GM19372 (cell line): Measurements from ENCODE around the gene MYO16.

Source experiments
- ATAC-seq: cut with Tn5 transposase; IDR thresholded peaks from one replicate; pipeline ENCODE4 v1.9.1; 2021; ENCODE audit warnings: mild to moderate bottlenecking, low read depth, moderate library complexity; ENCODE audit not compliant: unreplicated experiment

Gene MYO16

DNA sequence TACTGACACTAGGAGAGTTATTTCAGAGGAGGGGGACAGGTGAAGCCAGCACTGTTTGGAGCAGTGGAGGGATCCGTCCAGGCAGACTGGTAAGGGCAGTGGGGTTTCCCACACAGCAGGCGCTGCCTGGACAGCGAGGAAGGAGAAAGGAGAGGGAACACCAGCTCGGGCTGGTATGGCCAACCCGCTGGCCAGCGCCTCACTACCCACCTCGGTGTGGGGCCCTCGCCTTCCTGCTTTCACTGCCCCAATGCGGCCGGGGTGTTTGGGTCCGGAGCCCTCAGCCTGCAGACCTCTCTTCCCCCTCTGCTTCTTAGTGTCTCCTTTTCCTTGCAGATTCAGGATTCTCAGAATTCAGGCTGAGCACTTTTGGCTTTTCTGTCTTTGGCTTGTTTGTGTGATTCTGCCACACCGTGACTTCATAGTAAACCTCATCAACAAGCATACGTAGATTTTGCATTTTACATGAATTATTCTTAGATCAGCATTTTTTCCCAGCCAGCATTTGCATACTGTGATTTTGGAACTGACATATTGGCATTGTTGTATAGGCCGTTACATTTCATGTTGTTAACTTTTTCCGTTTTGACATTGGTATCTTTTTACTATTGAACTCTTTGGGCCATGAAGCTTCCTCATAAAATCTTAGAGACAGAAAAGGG, 294.1 kb downstream of the MYO16 start:
- no peak for ATAC-seq

DNA sequence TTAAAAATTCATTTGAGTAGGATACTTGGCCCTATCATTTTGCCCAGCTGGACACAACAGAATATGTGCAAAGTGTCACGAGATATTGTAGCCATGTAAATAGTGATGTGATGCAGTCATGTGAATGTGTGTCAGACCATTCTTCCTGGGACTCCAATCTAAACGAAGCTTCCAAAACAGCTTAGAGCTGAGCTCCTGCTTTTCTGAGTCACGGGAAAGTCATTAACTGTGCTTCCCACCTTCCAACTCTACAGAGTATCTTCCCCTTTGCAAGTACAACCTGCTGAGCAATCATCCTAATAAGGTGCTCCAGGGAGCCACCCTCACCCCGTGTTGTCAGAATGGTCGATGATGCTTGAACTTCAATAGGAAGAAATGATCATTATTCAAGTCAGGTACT, 294.7 kb downstream of the MYO16 start:
- no peak for ATAC-seq

DNA sequence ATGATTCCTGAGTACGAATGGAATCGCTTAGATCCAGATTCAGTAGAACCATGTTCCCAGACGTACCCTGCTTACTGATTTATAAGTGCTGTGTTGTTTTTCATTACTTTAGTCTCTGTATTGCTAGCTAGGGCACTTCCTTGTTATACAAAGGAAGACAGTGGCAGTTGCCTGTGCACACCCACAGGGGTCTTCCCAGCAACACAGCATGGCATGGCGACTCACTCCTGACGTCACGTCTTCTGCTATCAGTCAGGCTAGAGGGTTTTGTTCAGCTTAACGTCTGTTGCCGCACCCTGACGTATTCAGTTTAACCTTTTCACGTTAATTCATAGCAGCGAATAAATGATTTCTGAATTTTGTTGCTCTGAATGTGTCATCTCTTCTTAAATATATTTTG, 295.1 kb downstream of the MYO16 start:
- no peak for ATAC-seq

DNA sequence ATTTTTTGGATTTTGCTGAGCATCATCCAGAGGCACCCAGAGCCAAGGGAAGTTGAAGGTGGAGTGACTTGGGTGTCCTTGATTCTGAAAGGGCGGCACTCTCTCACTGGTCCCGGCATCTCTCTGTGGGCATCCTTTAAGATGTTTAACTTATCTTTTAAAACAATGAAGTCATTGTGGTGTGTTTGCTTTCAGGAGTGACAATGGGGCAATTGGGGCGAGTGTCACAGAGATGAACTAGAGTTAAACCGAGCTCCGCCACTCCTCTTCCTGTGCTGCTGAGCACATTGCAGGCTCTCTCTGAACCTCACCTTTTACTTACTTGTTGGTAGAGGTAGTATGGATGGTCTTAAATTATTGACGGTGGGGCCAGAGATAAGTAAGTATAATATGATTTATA, 295.7 kb downstream of the MYO16 start:
- ATAC-seq, result no peak

DNA sequence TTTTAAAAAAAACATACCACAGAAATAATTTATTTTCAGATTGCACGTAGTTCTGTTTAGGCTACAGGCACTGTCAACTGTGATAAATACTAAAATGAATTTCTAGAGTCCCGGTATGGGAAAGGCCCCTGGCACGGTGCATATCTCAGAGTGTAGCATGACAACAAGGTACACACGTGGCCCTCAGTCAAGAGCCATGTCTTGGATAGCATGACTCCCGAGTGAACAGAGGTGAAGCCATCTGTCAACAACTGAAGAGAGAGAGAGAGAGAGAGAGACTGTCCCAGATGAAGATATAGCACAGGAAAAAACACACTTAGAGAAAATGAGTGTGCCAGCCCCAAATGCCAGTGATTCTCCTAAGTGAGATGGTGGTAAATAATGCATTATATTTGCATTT, 297.5 kb downstream of the MYO16 start:
- ATAC-seq, result no peak

DNA sequence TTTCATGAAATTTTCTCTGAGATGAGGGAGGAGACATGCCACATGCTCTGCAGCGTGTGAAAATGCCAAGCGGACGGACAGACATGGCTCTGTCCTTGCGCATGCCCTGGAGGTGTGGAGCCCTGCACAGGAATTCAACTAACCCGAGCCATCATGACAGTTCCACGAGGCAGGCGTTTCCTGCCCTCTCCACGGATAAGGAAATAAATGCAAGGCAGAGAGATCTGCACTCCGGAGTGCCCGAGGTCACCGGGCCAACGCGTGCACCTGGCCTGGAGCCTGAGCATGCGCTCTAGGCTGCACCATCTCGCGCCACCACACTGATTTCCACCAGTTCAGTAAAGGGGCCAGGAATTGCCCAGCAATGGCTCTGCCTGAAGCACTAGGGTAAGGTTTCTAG, 298.2 kb downstream of the MYO16 start:
- ATAC-seq, result no peak

DNA sequence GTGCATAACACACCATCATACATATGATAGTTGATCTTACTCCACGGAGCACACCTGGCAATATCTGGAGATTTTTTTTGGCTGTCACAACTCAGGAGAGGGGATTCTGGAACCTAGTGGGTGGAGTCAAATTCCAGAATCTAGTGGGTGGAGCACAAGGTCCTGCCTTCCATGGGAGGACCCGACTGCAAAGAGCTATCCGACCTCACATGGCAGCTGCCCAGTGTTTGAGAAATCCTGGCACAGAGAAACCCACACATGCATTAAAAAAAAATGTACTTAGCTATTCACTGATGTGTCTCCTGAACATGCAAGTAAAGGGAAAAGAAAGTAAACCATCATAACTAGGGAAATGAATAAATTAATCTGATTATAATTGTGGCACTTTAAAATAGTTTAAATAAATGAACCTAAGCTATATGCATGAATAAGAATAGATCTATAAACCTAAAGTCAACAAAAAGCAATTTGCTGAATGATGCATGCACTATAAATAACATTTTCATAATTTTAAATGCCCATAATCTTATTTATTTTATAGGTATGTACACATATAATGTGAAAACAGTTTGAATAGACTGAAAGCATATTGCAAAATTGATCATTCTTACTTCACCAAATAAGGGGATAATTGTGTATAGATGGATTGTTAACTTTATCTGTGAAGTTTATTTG, 300.3 kb downstream of the MYO16 start:
- no peak for ATAC-seq

DNA sequence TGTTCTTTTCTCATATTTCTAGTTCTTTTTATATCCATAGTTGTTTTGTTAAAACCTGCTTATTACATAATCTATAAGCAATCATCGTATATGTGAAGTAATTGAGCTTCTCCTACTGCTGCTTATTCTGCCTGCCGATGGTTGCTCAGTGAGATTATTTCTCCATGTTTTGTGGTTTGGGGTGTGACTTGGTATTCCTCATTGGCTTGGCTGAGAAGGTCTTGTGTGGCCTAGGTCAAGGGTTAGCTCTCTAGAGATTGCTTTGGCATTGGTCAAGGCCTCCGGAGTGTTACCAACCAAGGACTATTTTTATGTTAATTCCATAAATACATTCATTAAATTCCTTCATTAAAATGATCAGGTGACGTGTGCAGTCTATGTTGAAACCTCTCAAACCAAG, 302.8 kb downstream of the MYO16 start:
- ATAC-seq, result no peak

DNA sequence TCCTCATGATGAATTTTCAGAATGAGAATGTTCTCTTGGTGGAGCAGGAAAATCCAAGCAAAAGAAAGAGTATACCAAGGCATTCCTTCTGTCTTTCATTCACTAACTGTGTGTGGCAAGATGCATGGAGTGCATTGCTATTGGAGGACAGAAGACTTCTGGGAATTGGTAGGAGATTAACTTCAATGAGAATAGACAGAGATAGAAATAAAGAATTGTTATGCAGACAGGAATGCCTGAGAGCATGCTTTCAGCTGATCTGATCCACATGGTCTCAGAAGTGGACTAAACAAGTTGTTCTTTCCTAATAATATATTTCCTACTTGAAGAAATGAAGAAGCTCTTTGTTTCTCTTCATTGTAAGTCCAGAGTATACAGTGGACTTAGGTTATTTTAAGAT, 303.6 kb downstream of the MYO16 start:
- ATAC-seq, result no peak

DNA sequence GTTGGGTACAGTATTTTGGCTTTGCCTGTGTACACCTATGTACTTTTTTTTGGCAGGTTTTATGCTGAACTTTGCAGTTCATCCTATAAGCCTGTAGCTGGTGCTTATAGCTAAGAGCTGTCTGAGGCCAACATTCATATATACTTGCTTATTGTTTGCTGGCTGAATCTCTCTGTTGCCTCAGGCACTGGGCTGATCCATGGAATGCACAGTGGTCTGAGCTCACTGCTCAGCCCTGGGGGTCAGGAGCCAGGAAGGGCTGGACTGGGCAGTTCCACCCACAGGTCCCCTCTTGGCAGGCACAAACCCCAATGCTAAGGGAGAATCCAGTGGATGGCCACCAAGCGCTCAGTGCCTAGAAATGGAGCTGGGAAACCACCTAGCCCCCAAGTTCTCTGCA, 308.7 kb downstream of the MYO16 start:
- no peak for ATAC-seq

DNA sequence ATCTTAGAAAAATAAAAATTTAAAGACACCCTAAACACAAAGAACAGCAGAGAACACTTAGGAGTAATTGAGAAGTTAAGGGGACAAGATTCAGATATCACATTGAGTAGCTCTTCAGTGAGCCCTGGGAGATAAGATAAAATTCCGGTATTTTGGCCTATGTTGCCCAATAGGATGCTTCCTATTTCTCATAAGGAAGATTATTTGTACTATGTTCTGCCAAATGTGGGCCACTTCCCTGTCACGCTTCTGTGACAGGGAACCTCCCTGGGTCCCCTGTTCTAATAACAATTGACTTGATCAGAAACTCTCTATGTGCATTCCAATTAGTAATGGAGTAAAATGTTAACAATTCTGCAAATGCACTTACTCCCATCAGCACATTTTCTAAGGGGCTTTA, 310.7 kb downstream of the MYO16 start:
- no peak for ATAC-seq

DNA sequence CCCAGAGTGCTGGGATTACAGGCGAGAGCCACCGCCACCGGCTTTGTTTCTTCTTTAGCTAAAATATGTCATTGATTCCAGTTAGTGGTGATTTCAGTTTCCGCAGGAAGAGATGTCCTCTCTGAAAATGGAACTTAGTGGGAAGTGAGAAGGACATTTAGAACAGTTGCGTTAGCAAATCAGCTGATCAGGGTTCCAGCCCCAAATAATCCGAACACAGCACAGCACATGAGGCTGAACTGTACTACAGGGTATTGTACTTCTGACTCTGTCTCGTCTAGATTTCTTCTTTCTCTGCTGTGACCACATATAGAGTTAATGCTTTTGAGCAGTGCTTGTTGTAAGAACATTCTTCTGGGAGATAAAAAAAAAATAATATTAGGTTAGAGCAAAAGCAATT, 314.4 kb downstream of the MYO16 start:
- ATAC-seq, result no peak

DNA sequence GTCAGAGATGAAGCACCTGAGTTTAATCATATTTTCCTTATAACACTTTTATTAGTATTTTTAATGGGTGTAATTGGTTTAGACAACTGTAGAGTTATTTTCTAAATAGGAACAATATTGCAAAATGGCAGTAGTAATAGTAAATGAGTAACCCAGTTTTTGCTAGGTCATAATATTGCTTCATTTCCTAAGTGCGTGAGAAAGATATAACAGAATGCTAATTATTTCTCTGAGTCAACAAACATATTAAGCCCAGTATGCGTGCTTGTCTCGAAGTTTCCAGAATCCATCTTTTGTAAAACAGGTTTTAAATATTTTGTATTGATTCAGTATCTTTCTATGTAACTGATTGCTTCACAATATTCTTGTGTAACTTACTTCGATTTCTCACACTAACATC, 315.3 kb downstream of the MYO16 start:
- no peak for ATAC-seq

DNA sequence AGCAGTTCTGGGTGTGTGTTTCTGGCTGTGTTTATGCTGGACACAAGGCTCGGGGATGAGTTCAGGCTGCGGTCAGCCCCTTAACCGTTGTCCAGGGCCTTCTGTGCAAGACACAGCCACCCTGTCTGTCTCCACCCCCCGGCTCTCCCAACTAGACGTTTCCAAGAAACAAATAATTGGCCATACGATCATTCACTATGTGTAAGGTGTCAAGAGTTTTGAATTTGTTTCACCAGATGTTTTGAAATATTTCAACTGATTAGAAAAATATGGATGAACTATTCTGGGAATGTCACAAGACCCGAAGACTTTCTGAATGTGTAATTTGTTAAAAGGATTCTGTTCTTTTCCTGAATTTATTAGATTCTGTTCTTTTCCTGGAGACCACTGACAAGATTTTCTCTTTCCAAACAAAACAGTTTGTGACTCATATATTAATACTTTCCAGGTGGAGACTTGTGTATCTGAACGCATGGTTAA, 318.2 kb downstream of the MYO16 start:
- ATAC-seq, result no peak

DNA sequence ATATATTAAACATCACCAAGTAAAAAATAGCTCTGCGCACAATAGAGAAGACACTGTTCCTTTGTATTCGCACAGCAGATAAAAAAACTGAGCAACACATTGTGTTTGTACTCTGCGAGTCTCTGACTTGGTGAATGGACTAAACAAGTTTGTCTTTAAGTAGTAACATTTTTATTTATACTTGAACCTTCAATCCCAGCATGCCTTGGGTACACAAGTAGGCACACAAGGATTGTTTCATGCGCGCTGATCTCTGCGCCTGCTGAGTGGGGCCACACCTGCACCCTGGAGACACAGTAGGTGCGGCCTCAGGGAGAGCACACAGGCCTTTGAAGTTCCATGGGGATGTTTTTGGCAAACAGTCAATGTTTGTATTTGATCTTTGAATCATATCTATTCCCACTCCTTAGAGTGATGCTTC, 318.9 kb downstream of the MYO16 start:
- no peak for ATAC-seq

DNA sequence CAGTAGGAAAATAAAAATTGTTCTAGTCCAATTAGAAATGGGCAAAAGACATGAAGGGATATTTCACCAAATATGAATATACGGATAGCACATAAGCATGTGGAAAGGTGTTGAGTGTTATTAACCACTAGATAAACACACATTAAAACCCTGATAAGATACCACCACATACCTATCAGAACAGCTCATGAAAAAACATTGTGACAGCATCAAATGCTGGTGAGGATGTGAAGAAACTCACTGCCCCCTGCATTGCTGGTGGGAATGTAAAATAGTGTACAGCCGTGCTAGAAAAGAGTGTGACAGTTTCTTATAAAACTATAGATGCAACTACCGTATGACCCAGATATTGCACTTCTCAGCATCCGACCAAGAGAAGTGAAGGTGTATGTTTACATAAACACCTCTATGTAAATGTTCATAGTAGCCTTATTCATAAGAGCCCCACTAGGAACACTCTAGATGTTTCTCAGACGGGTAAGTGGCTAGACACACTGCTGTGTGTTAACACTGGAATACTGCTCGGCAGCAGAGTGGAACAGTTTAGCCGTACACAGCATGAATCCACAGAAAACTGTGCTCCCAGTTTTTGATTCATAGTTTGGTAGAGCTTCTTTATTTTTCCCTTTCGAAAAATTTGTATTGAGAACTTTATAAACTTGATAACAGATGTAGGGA, 321.1 kb downstream of the MYO16 start:
- no peak for ATAC-seq

DNA sequence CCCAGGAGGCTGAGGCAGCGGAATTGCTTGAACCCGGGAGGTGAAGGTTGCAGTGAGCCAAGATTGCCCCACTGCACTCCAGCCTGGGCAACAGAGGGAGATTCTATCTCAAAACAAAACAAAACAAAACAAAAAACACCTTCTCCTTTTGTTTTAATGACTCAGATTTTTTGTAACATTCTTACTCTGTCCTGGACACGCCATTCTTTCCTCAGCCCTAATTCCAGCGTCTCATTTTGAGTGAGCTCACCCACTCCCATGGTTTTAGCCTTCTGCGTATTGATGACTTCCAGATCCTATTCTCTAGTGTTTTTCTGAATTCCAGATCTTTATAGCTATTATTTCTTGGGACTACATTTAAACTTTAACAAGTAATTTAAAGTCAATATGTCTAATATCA, 326.3 kb downstream of the MYO16 start:
- ATAC-seq, result no peak

DNA sequence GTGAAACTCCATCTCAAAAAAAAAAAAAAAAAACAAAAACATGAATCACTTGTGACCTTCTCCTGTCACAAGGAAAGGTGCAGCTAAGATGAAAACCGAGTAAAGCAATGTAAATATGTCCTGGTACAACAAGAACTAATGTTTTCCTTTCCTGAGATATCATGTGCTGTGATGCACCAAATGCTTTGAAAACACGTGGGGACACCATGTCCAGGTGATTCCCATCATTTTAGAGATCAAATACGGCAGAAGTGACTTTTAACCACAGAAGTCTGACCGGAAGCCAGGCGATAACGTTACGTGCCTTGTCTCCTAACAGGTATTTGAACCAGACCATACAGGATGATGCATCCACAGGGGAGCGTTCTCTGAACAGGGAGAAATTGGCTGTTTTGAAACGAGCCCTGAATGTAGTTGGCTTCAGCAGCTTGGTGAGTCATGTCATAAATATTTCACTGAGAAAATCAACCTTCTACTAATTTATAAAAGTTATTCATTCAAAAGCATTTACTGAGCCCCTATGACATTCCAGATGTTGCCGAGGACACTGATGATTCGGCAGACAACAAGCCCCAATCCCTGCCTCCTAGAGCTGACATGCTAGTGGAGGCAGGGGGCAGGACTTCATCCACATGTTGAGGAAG, 328.1 kb downstream of the MYO16 start:
- no peak for ATAC-seq

DNA sequence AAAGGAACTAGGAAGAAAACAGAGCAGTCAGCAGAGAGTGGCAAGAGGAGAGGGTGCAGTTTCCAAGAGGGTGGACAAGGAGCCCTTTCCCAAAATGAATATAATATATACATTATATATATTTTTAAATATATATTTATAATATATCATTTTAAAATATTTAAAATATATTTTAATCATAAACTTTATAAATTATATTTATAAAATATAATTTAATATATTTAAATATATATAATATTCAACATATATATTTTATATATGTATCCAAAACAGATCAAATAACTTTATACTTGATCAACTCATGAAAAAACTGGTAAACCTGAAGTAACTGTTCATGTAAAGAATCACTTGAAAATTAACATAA, 328.6 kb downstream of the MYO16 start:
- ATAC-seq, result no peak

DNA sequence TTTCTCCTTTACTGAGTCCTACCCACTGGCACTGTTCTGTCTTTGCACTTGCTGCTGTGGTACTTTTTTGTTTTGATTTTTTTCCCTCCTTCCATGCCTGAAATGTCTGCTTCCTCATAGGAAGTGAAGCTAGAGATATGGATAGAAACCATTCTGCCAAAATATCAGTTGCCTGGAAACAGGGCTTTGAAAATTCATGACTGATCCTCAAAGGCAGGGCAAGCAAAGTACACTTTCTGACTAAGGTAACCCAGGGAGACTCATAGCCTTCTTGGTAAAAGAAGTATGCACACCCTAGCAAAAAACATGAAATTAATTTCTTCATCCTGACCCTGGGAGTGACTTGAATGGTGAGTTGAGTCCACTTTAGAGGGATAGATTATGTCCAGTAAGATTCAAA, 329.8 kb downstream of the MYO16 start:
- ATAC-seq, result no peak

DNA sequence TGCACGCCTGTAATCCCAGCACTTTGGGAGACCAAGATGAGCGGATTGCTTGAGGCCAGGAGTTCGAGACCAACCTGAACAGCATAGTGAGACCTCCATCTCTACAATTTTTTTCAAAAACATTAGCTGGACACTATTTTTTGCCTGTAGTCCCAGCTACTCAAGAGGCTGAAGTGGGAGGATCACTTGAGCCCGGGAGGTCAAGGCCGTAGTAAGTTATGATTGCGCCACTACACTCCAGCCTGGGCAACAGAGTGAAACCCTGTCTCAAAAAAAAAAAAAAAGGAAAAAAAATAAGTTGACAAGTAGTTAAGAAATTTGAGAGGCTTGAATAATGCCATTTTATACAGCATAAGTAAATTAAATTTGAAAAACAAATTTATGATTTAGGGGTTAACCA, 330.6 kb downstream of the MYO16 start:
- no peak for ATAC-seq
